ENCODE results near the gene AQP2.

AQP2 gene

DNA sequence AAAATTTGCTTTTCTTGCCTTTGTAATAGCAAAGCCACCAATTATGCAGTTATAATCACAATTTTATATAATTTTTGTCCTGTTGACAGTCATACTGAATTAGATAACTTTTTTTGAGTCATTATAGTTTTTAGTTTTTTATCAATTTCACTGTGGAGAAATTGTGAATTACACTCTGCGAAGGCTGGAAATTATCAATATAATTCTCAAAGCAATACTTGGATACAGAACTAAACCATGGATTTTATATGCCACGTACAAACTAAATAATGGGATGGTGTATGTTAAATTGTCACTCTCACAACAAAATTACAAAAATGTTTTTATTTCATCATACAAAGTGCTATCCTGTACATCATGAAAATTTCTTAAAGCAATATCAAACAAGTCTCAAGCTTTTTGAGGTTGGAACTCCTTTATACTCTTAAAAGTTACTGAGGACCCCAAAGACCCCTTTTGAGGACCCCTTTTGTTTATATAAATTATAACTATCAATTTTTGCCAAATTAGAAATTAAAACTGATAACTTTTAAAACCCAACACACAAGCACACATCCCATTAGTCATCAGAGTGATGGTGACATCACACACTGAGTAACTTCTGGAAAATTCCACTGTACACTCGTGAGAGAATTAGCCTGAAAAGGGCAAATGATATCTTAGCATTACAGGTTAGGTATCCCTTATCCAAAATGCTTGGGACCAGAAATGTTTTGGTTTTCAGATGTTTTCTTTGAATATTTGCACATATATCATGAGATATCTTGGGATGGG, 19.8 kb upstream of the AQP2 start:
- DNase-seq (ENCODE audit: low read depth, low spot score) = no peak
- Histone ChIP-seq H3K4me1 (ENCODE audit: control insufficient read depth, insufficient read depth, low read length) (no peaks in the 10 kb centered on the region), H3K36me3 (ENCODE audit: control insufficient read depth, insufficient read depth, low read length) (no peaks in the 10 kb centered on the region), H3K4me3 (ENCODE audit: low read length) (no peak overlapping the region), H3K9me3 (ENCODE audit: control insufficient read depth, insufficient read depth, low read length) (no peaks in the 10 kb centered on the region), H3K27me3 (ENCODE audit: control insufficient read depth, insufficient read depth, low read length) (no peaks in the 10 kb centered on the region), H3K27ac (ENCODE audit: low read length) (no peak overlapping the region)
- WGBS (ENCODE audit: insufficient coverage, insufficient read length) = no CpG with 5 or more reads among the region's 3 CpGs

DNA sequence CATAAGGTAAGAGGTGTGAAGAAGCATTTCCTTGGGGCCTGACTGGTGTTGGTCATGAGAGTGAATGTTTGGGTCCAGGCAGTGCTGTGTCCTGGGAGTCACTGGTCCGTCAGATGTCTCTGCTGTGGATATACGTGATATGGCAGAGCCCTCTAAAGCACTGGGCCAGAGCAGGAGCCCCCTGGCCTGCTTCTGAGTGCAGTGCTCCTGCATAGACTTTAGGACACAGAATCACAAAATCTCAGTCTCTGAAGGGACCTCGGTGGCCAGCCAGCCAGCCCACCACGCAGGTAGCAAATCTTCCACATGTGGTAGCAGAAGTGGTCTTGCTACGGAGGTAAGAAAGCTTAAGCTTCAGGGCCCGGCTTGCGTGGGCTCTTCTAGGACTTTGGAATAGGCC, 18.5 kb upstream of the AQP2 start:
- Histone ChIP-seq H3K9me3 (ENCODE audit: control insufficient read depth, insufficient read depth, low read length) (no peaks in the 10 kb centered on the region), H3K4me3 (ENCODE audit: low read length) (no peak overlapping the region), H3K27me3 (ENCODE audit: control insufficient read depth, insufficient read depth, low read length) (no peaks in the 10 kb centered on the region), H3K4me1 (ENCODE audit: control insufficient read depth, insufficient read depth, low read length) (no peaks in the 10 kb centered on the region), H3K36me3 (ENCODE audit: control insufficient read depth, insufficient read depth, low read length) (no peaks in the 10 kb centered on the region), H3K27ac (ENCODE audit: low read length) (no peak overlapping the region)
- no CpG with 5 or more reads among the region's 7 CpGs for WGBS (ENCODE audit: insufficient coverage, insufficient read length)
- DNase-seq (ENCODE audit: low read depth, low spot score) = no peak

DNA sequence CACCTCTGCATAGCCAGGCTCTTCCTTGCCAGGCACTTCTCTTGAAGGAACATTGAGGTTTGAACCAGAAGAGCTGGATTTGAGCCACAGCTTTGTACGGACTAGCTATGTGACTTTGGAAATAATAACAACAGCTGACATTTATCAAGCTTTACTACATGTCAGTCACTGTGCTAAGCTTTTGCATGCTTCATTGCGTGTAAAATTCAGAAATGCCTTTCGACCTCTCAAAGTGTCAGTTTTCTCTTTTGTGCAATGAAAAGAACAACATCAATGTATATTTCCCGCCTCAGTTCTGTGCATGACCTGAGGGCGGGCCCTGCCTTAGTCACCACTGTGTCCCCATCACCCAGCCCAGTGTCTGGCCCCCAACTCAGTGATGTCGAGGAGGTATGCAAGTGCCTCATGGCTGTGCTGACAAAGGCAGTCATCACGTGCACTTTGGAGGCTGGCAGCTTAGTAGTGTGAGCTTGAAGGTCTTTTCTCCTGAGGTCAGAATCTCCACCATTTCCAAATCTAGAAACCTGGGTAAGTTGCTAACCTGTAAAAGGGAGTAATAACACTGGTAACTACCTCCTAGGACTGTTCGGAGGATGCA, 17.9 kb upstream of the AQP2 start:
- no CpG with 5 or more reads among the region's 8 CpGs for WGBS (ENCODE audit: insufficient coverage, insufficient read length)
- no peak for DNase-seq (ENCODE audit: low read depth, low spot score)
- Histone ChIP-seq H3K4me1 (ENCODE audit: control insufficient read depth, insufficient read depth, low read length) (no peaks in the 10 kb centered on the region), H3K27ac (ENCODE audit: low read length) (no peak overlapping the region), H3K36me3 (ENCODE audit: control insufficient read depth, insufficient read depth, low read length) (no peaks in the 10 kb centered on the region), H3K4me3 (ENCODE audit: low read length) (no peak overlapping the region), H3K9me3 (ENCODE audit: control insufficient read depth, insufficient read depth, low read length) (no peaks in the 10 kb centered on the region), H3K27me3 (ENCODE audit: control insufficient read depth, insufficient read depth, low read length) (no peaks in the 10 kb centered on the region)

DNA sequence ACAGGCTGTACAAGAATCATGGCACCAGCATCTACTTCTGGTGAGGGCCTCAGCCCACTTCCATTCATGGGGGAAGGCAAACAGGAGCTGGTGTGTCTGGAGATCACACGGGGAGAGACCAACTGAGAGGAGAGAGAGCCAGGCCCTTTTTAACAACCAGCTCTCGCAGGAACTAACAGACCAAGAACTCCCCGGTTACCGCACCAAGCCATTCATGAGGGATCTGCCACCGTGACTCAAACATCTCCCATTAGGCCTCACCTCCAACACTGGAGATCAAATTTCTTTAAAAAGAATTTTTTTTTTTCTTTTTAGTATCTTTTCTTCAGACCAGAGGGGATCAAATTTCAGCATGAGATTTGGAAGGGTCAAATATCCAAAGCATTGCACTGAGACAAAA, 16.7 kb upstream of the AQP2 start:
- Histone ChIP-seq H3K27me3 (ENCODE audit: control insufficient read depth, insufficient read depth, low read length) (no peaks in the 10 kb centered on the region), H3K4me3 (ENCODE audit: low read length) (no peak overlapping the region), H3K9me3 (ENCODE audit: control insufficient read depth, insufficient read depth, low read length) (no peaks in the 10 kb centered on the region), H3K27ac (ENCODE audit: low read length) (no peak overlapping the region), H3K36me3 (ENCODE audit: control insufficient read depth, insufficient read depth, low read length) (no peaks in the 10 kb centered on the region), H3K4me1 (ENCODE audit: control insufficient read depth, insufficient read depth, low read length) (no peaks in the 10 kb centered on the region)
- WGBS (ENCODE audit: insufficient coverage, insufficient read length) = no CpG with 5 or more reads among the region's 5 CpGs
- no peak for DNase-seq (ENCODE audit: low read depth, low spot score)

DNA sequence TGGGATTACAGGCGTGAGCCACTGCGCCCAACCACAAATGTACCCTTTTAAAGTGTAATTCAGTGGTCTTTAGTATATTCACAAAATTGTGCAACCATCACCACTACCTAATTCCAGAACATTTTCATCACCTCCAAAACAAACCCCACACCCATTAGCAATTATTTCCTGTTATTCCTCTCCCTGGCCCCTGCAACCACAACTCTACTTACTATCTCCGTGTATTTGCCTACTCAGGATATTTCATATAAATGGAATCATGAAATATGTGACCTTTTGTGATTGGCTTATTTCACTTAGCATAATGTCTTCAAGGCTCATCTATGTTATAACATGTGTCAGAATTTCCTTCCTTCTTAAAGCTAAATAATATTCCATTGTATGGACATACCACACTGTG, 16.0 kb upstream of the AQP2 start:
- H3K4me3 ChIP-seq (ENCODE audit: low read length) = no peak overlapping the region
- no CpG with 5 or more reads among the region's 3 CpGs for WGBS (ENCODE audit: insufficient coverage, insufficient read length)
- H3K4me1 ChIP-seq (ENCODE audit: control insufficient read depth, insufficient read depth, low read length) = no peaks in the 10 kb centered on the region
- no peak overlapping the region for H3K27ac ChIP-seq (ENCODE audit: low read length)
- H3K27me3 ChIP-seq (ENCODE audit: control insufficient read depth, insufficient read depth, low read length) = no peaks in the 10 kb centered on the region
- DNase-seq (ENCODE audit: low read depth, low spot score) = no peak
- H3K36me3 ChIP-seq (ENCODE audit: control insufficient read depth, insufficient read depth, low read length) = no peaks in the 10 kb centered on the region
- no peaks in the 10 kb centered on the region for H3K9me3 ChIP-seq (ENCODE audit: control insufficient read depth, insufficient read depth, low read length)

DNA sequence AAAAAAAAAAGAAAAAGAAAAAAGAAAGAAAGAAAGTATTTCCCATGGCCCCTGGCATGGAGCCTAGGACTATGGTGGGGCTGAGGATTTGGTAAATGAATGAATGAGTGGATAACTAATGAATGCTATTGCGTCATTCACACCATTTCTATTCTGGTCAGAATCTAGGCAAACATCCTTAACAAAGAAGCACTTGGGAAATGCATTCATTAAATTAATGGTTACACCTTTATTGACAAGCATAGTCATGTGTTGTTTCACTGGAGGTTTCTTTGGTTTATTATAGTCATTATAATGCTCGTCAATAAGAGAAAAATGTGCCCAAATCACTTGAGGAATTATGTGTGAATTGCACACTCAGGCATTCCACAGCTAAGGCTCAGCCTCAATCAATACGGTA, 13.6 kb upstream of the AQP2 start:
- Histone ChIP-seq H3K4me1 (ENCODE audit: control insufficient read depth, insufficient read depth, low read length) (no peaks in the 10 kb centered on the region), H3K27me3 (ENCODE audit: control insufficient read depth, insufficient read depth, low read length) (no peaks in the 10 kb centered on the region), H3K27ac (ENCODE audit: low read length) (no peak overlapping the region), H3K36me3 (ENCODE audit: control insufficient read depth, insufficient read depth, low read length) (no peaks in the 10 kb centered on the region), H3K9me3 (ENCODE audit: control insufficient read depth, insufficient read depth, low read length) (no peaks in the 10 kb centered on the region), H3K4me3 (ENCODE audit: low read length) (no peak overlapping the region)
- no peak for DNase-seq (ENCODE audit: low read depth, low spot score)
- no CpG with 5 or more reads among the region's 3 CpGs for WGBS (ENCODE audit: insufficient coverage, insufficient read length)

DNA sequence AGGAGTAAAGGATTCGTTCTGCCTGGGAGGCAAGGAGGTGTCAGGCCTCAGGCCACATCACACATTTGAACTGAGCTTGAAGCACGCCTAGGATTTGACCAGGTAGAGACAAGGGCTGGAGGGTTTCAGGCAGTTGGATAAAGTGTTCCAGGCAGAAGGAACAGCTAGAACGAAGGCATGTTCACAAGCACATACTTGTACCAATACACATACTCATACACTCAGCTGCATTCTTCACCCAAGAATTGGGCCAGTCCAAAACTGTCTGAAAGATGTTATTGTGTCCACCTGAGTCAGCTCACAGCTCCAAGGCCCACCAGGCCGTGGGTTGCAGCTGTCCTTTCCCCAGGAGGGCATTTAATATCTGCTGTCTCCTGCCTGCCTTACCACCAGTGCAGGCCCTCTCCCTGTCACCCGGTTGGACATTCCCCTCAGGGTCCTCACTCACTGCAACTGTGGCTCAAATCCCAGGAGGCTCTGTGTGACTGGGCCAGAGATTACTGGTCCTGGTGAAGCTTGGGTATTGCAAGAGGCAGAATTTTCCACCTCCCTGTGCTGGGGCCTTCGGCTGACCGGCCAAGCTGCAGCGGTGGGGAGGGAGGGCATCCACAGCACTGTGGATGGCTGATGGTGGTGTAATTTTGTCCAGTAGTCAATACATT, 12.8 kb upstream of the AQP2 start:
- no peaks in the 10 kb centered on the region for H3K36me3 ChIP-seq (ENCODE audit: control insufficient read depth, insufficient read depth, low read length)
- H3K27me3 ChIP-seq (ENCODE audit: control insufficient read depth, insufficient read depth, low read length) = no peaks in the 10 kb centered on the region
- no peaks in the 10 kb centered on the region for H3K4me1 ChIP-seq (ENCODE audit: control insufficient read depth, insufficient read depth, low read length)
- H3K27ac ChIP-seq (ENCODE audit: low read length) = no peak overlapping the region
- no peaks in the 10 kb centered on the region for H3K9me3 ChIP-seq (ENCODE audit: control insufficient read depth, insufficient read depth, low read length)
- H3K4me3 ChIP-seq (ENCODE audit: low read length) = no peak overlapping the region
- no peak for DNase-seq (ENCODE audit: low read depth, low spot score)
- no CpG with 5 or more reads among the region's 8 CpGs for WGBS (ENCODE audit: insufficient coverage, insufficient read length)

DNA sequence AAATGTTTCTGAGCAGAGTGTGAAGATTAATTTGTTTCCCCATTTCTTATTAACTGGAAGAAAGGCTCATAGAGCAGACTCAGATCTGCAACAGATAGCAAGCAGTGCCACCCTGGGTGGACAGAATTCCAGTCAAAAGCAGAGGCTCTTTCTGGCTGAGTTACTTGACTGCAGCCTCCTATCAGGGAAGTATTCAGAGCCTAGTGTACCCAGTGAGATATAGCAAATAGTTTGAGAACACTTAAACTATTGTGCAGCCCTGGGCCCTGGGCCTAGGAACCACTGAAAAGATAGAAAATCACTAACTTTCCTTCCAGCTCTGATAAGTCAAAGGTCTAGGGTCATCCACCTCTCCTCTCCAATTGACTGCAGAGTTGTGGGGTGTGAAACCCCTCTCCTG, 11.2 kb upstream of the AQP2 start:
- no peak for DNase-seq (ENCODE audit: low read depth, low spot score)
- no peaks in the 10 kb centered on the region for H3K9me3 ChIP-seq (ENCODE audit: control insufficient read depth, insufficient read depth, low read length)
- H3K4me3 ChIP-seq (ENCODE audit: low read length) = no peak overlapping the region
- no peaks in the 10 kb centered on the region for H3K36me3 ChIP-seq (ENCODE audit: control insufficient read depth, insufficient read depth, low read length)
- no peak overlapping the region for H3K27ac ChIP-seq (ENCODE audit: low read length)
- no peaks in the 10 kb centered on the region for H3K27me3 ChIP-seq (ENCODE audit: control insufficient read depth, insufficient read depth, low read length)
- H3K4me1 ChIP-seq (ENCODE audit: control insufficient read depth, insufficient read depth, low read length) = no peaks in the 10 kb centered on the region

DNA sequence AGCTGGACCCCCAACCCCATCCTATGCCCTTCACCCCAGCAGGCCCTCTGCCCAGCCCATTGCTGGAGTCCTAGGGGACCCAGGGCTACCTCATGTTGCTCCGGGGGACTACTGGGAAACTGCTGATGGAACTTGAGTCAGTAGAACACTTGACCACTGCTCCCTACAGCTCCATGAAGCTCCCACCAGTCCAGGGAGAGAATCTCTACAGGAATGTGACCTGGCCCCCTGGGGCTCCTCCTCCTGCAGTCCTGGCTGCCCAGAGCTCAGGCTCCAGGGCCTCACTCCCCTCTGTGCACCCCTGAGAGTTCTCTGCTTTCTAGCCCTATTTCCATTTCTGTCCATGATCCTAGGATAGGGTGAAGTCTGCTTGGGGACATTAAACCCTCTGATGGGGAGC, 10.8 kb upstream of the AQP2 start:
- WGBS (ENCODE audit: insufficient coverage, insufficient read length) = no CpG with 5 or more reads among the region's 1 CpG

DNA sequence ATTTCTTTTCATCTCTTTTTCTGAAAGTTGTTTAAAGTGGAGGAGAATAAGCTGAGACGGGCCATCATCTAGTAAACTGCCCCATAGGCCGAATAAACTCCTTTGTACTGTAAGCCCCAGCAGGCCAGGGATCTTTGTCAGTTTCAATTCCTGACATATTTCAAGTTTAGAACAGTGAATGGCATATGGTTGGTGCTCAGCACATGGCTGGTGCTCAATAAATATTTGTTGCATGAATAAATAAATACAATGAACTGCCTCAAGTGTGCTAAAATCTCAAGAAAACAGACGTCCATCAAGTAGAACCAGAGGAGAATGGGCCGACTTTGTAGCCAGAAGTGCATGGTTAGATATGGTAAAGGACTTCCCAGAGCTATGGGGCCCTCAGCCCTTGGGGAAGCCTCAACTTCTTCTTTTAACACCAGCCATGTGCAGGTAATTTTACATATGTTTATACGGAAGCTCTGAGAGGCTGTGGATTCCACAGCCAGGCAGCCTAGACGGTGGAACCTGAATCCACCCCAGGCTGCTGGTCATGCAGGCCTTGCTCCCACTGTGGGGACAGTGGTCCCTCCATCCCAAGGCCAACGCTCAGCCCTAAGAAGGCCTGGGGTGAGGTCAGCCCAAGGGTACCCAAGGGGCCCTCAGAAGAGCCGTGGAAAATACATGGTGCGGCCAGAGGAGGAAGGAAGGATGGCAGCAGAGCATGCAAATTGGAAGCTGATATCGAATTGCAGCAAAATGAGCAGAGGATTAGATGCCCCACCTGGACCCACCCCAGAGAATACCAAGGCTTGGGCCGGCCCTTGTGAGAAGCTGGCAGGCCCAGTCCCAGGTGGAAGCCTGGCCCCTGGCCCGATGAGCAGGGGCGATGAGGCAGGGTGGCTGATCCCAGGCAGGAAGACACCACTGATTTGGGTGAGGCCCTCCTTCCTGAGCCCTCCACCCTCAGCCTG, 8.7 kb upstream of the AQP2 start:
- WGBS (ENCODE audit: insufficient coverage, insufficient read length) = no CpG with 5 or more reads among the region's 13 CpGs
- Histone ChIP-seq H3K4me1 (ENCODE audit: control insufficient read depth, insufficient read depth, low read length) (peaks cover 4% of the 10 kb centered on the region; the same call in 1 of the 2 replicates), H3K27ac (ENCODE audit: low read length) (no peak overlapping the region), H3K4me3 (ENCODE audit: low read length) (no peak overlapping the region), H3K9me3 (ENCODE audit: control insufficient read depth, insufficient read depth, low read length) (no peaks in the 10 kb centered on the region), H3K36me3 (ENCODE audit: control insufficient read depth, insufficient read depth, low read length) (no peaks in the 10 kb centered on the region), H3K27me3 (ENCODE audit: control insufficient read depth, insufficient read depth, low read length) (no peaks in the 10 kb centered on the region)
- no peak for DNase-seq (ENCODE audit: low read depth, low spot score)

More for the DNA sequence above, 10.8 kb upstream of the AQP2 start:
- no peak overlapping the region for H3K27ac ChIP-seq (ENCODE audit: low read length)
- H3K36me3 ChIP-seq (ENCODE audit: control insufficient read depth, insufficient read depth, low read length) = no peaks in the 10 kb centered on the region
- no peaks in the 10 kb centered on the region for H3K9me3 ChIP-seq (ENCODE audit: control insufficient read depth, insufficient read depth, low read length)
- no peaks in the 10 kb centered on the region for H3K4me1 ChIP-seq (ENCODE audit: control insufficient read depth, insufficient read depth, low read length)
- H3K27me3 ChIP-seq (ENCODE audit: control insufficient read depth, insufficient read depth, low read length) = no peaks in the 10 kb centered on the region
- DNase-seq (ENCODE audit: low read depth, low spot score) = no peak
- H3K4me3 ChIP-seq (ENCODE audit: low read length) = no peak overlapping the region

Data from iPS DF 6.9 (cell line).